Neural cell (in vitro differentiated cells): Measurements from ENCODE around the gene SORL1-AS1.

ENCODE experiments used
- H2AFZ ChIP-seq: fragments of 200-600, 300-800 bp; sonication (generic), shearing (Covaris generic); 2 replicates; pipeline ENCODE4 v1.6.0; 2014; ENCODE audit warnings: low read depth, mild to moderate bottlenecking, antibody characterized with exemption, low read length, moderate library complexity
- H3F3A ChIP-seq: fragments of 200-600 bp; shearing (Covaris generic); 2 replicates; pipeline ENCODE4 v1.6.1; 2016; ENCODE audit warnings: mild to moderate bottlenecking, moderate library complexity, mixed read lengths, antibody characterized with exemption, low read length; ENCODE audit not compliant: insufficient read depth, poor library complexity, severe bottlenecking
- H3K27ac ChIP-seq: fragments of 200-600, 300-800 bp; sonication (generic), shearing (Covaris generic); 2 replicates; pipeline ENCODE4 v1.5.1; 2014; ENCODE audit warnings: mild to moderate bottlenecking, low read length, moderate library complexity
- H3K27me3 ChIP-seq: fragments of 300-800, 200-600 bp; sonication (generic), shearing (Covaris generic); 2 replicates; pipeline ENCODE4 v1.6.0; 2014; ENCODE audit warnings: mild to moderate bottlenecking, low read depth, low read length, moderate library complexity; ENCODE audit not compliant: insufficient read depth
- H3K36me3 ChIP-seq: fragments of 300-800, 200-600 bp; sonication (generic), shearing (Covaris generic); 2 replicates; pipeline ENCODE4 v1.5.1; 2014; ENCODE audit warnings: mild to moderate bottlenecking, antibody characterized with exemption, low read length, moderate library complexity; ENCODE audit not compliant: insufficient read depth
- H3K4me2 ChIP-seq: fragments of 300-800, 200-600 bp; sonication (generic), shearing (Covaris generic); 2 replicates; pipeline ENCODE4 v1.6.0; 2014; ENCODE audit warnings: mild to moderate bottlenecking, low read length
- H3K4me3 ChIP-seq: fragments of 300-800, 200-600 bp; sonication (generic), shearing (Covaris generic); 2 replicates; pipeline ENCODE4 v1.5.1; 2014; ENCODE audit warnings: mild to moderate bottlenecking, low read length, moderate library complexity
- H3K79me2 ChIP-seq: fragments of 200-600 bp; shearing (Covaris generic); replicated peaks from 2 replicates; pipeline ENCODE4 v1.6.0; 2014; ENCODE audit warnings: mild to moderate bottlenecking, low read length, moderate library complexity; ENCODE audit not compliant: insufficient read depth
- H3K9ac ChIP-seq: fragments of 300-800, 200-600 bp; sonication (generic), shearing (Covaris generic); 2 replicates; pipeline ENCODE4 v1.6.1; 2016; ENCODE audit warnings: mild to moderate bottlenecking, low read length, mixed read lengths
- H3K9me2 ChIP-seq: fragments of 200-600 bp; shearing (Covaris generic); 2 replicates; pipeline ENCODE4 v1.6.1; 2016; ENCODE audit warnings: mild to moderate bottlenecking, low read length, mixed read lengths; ENCODE audit not compliant: insufficient read depth
- H3K9me3 ChIP-seq: fragments of 200-600, 300-800 bp; sonication (generic), shearing (Covaris generic); 2 replicates; pipeline ENCODE4 v1.6.1; 2016; ENCODE audit warnings: mild to moderate bottlenecking, mixed run types, low read length, moderate library complexity, mixed read lengths
- H4K20me1 ChIP-seq: fragments of 200-600 bp; shearing (Covaris generic); 2 replicates; pipeline ENCODE4 v1.6.1; 2016; ENCODE audit warnings: mild to moderate bottlenecking, mixed run types; ENCODE audit not compliant: insufficient read depth
- CTCF ChIP-seq: fragments of 450-650 bp; IDR thresholded peaks from 2 replicates; pipeline ENCODE4 v1.5.1; 2014; ENCODE audit warnings: antibody characterized with exemption, mild to moderate bottlenecking, moderate library complexity; ENCODE audit not compliant: poor library complexity, severe bottlenecking
- EP300 ChIP-seq: fragments of 450-650 bp; conservative IDR thresholded peaks from 2 replicates; pipeline ENCODE4 v1.6.1; 2014; ENCODE audit warnings: antibody characterized with exemption, mild to moderate bottlenecking, moderate library complexity; ENCODE audit not compliant: poor library complexity, severe bottlenecking
- EZH2 ChIP-seq: fragments of 200-600, 300-800 bp; shearing (Covaris generic), sonication (generic); IDR thresholded peaks from 2 replicates; pipeline ENCODE4 v1.6.1; 2014; ENCODE audit warnings: antibody characterized with exemption, low read length, borderline replicate concordance, mild to moderate bottlenecking; ENCODE audit not compliant: insufficient read depth, poor library complexity, severe bottlenecking
- MXI1 ChIP-seq: fragments of 450-650 bp; conservative IDR thresholded peaks from 2 replicates; pipeline ENCODE4 v1.6.1; 2014; ENCODE audit warnings: antibody characterized with exemption, mild to moderate bottlenecking; ENCODE audit not compliant: poor library complexity, severe bottlenecking
- POLR2AphosphoS5 ChIP-seq: IDR thresholded peaks from 2 replicates; pipeline ENCODE4 v1.6.1; 2012
- RAD21 ChIP-seq: fragments of 450-650 bp; conservative IDR thresholded peaks from 2 replicates; pipeline ENCODE4 v1.6.1; 2014; ENCODE audit warnings: antibody characterized with exemption, mild to moderate bottlenecking, moderate library complexity
- REST ChIP-seq: IDR thresholded peaks from 2 replicates; pipeline ENCODE4 v1.6.1; 2012; ENCODE audit warnings: borderline replicate concordance
- SMC3 ChIP-seq: fragments of 450-650 bp; conservative IDR thresholded peaks from 2 replicates; pipeline ENCODE4 v1.6.1; 2014; ENCODE audit warnings: antibody characterized with exemption, mild to moderate bottlenecking, moderate library complexity; ENCODE audit not compliant: poor library complexity
- TAF1 ChIP-seq: IDR thresholded peaks from 2 replicates; pipeline ENCODE4 v1.6.1; 2012; ENCODE audit warnings: low read depth

SORL1-AS1 gene

GRCh38 chr11:121439337-121439736 lies 13.4 kb downstream of the SORL1-AS1 start:
- no peaks in the 10 kb centered on the region for H3K79me2 ChIP-seq
- no peaks in the 10 kb centered on the region for H3K9me2 ChIP-seq
- H3K27ac ChIP-seq = no peak overlapping the region
- H3K9ac ChIP-seq = no peak overlapping the region
- no peaks in the 10 kb centered on the region for H3K9me3 ChIP-seq
- no peak overlapping the region for H3K4me2 ChIP-seq
- no peaks in the 10 kb centered on the region for H4K20me1 ChIP-seq
- H3K27me3 ChIP-seq = no peaks in the 10 kb centered on the region
- no peak for TF ChIP-seq TAF1
- TF ChIP-seq RAD21 = no peak
- TF ChIP-seq EZH2 = no peak
- no peak for TF ChIP-seq POLR2AphosphoS5
- no peak for TF ChIP-seq MXI1
- no peaks in the 10 kb centered on the region for H3K36me3 ChIP-seq
- H3F3A ChIP-seq = no peaks in the 10 kb centered on the region
- no peak overlapping the region for H3K4me3 ChIP-seq
- no peak overlapping the region for H2AFZ ChIP-seq

- TF ChIP-seq RAD21 (no peak), EZH2 (no peak), TAF1 (no peak), EP300 (no peak), POLR2AphosphoS5 (no peak), CTCF (no peak), SMC3 (no peak), REST (no peak), MXI1 (no peak)
- no peak overlapping the region for H3K4me2 ChIP-seq
- H3K27me3 ChIP-seq = no peaks in the 10 kb centered on the region
- H4K20me1 ChIP-seq = no peaks in the 10 kb centered on the region
- H3K79me2 ChIP-seq = no peaks in the 10 kb centered on the region
- no peak overlapping the region for H3K27ac ChIP-seq
- no peaks in the 10 kb centered on the region for H3K36me3 ChIP-seq
- no peak overlapping the region for H3K9ac ChIP-seq
- H3K4me3 ChIP-seq = no peak overlapping the region
- H3F3A ChIP-seq = no peaks in the 10 kb centered on the region
- no peaks in the 10 kb centered on the region for H3K9me3 ChIP-seq
- H2AFZ ChIP-seq = no peak overlapping the region
- no peaks in the 10 kb centered on the region for H3K9me2 ChIP-seq
Measured at GRCh38 chr11:121437686-121438078, 15.1 kb downstream of the SORL1-AS1 start.
